Astrocyte of the hippocampus (primary cell): ENCODE results near the gene STH.
A peak's percentile ranks its signal among the peaks of the same experiment; 100 is the strongest.
"Not testable (repeated sequence)": the region's sequence is repeated elsewhere in the genome, so short reads cannot be mapped to it uniquely, and the experiment has no call there.

Source experiments
- DNase-seq: peaks from one replicate; pipeline ENCODE4 v3.0.0; 2011; ENCODE audit warnings: low read depth, low spot score

STH gene

DNA sequence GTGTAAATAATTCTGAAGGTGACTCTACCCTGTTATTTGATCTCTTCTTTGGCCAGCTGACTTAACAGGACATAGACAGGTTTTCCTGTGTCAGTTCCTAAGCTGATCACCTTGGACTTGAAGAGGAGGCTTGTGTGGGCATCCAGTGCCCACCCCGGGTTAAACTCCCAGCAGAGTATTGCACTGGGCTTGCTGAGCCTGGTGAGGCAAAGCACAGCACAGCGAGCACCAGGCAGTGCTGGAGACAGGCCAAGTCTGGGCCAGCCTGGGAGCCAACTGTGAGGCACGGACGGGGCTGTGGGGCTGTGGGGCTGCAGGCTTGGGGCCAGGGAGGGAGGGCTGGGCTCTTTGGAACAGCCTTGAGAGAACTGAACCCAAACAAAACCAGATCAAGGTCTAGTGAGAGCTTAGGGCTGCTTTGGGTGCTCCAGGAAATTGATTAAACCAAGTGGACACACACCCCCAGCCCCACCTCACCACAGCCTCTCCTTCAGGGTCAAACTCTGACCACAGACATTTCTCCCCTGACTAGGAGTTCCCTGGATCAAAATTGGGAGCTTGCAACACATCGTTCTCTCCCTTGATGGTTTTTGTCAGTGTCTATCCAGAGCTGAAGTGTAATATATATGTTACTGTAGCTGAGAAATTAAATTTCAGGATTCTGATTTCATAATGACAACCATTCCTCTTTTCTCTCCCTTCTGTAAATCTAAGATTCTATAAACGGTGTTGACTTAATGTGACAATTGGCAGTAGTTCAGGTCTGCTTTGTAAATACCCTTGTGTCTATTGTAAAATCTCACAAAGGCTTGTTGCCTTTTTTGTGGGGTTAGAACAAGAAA, 5.1 kb downstream of the STH start:
- peak; percentile 73 for DNase-seq

DNA sequence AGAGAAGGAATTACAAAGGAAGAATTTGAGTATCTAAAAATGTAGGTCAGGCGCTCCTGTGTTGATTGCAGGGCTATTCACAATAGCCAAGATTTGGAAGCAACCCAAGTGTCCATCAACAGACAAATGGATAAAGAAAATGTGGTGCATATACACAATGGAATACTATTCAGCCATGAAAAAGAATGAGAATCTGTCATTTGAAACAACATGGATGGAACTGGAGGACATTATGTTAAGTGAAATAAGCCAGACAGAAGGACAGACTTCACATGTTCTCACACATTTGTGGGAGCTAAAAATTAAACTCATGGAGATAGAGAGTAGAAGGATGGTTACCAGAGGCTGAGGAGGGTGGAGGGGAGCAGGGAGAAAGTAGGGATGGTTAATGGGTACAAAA, 7.0 kb downstream of the STH start:
- DNase-seq: not testable (repeated sequence)

DNA sequence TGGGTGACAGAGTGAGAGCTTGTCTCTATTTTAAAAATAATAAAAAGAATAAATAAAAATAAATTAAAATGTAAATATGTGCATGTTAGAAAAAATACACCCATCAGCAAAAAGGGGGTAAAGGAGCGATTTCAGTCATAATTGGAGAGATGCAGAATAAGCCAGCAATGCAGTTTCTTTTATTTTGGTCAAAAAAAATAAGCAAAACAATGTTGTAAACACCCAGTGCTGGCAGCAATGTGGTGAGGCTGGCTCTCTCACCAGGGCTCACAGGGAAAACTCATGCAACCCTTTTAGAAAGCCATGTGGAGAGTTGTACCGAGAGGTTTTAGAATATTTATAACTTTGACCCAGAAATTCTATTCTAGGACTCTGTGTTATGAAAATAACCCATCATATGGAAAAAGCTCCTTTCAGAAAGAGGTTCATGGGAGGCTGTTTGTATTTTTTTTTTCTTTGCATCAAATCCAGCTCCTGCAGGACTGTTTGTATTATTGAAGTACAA, 8.5 kb downstream of the STH start:
- no peak for DNase-seq

DNA sequence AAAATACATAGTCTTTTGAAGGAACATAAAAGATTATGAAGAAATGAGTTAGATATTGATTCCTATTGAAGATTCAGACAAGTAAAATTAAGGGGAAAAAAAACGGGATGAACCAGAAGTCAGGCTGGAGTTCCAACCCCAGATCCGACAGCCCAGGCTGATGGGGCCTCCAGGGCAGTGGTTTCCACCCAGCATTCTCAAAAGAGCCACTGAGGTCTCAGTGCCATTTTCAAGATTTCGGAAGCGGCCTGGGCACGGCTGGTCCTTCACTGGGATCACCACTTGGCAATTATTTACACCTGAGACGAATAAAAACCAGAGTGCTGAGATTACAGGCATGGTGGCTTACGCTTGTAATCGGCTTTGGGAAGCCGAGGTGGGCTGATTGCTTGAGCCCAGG, 9.5 kb downstream of the STH start:
- DNase-seq: no peak

DNA sequence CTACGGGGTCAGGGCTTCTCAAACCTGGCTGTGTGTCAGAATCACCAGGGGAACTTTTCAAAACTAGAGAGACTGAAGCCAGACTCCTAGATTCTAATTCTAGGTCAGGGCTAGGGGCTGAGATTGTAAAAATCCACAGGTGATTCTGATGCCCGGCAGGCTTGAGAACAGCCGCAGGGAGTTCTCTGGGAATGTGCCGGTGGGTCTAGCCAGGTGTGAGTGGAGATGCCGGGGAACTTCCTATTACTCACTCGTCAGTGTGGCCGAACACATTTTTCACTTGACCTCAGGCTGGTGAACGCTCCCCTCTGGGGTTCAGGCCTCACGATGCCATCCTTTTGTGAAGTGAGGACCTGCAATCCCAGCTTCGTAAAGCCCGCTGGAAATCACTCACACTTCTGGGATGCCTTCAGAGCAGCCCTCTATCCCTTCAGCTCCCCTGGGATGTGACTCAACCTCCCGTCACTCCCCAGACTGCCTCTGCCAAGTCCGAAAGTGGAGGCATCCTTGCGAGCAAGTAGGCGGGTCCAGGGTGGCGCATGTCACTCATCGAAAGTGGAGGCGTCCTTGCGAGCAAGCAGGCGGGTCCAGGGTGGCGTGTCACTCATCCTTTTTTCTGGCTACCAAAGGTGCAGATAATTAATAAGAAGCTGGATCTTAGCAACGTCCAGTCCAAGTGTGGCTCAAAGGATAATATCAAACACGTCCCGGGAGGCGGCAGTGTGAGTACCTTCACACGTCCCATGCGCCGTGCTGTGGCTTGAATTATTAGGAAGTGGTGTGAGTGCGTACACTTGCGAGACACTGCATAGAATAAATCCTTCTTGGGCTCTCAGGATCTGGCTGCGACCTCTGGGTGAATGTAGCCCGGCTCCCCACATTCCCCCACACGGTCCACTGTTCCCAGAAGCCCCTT, 10.9 kb downstream of the STH start:
- DNase-seq: no peak

DNA sequence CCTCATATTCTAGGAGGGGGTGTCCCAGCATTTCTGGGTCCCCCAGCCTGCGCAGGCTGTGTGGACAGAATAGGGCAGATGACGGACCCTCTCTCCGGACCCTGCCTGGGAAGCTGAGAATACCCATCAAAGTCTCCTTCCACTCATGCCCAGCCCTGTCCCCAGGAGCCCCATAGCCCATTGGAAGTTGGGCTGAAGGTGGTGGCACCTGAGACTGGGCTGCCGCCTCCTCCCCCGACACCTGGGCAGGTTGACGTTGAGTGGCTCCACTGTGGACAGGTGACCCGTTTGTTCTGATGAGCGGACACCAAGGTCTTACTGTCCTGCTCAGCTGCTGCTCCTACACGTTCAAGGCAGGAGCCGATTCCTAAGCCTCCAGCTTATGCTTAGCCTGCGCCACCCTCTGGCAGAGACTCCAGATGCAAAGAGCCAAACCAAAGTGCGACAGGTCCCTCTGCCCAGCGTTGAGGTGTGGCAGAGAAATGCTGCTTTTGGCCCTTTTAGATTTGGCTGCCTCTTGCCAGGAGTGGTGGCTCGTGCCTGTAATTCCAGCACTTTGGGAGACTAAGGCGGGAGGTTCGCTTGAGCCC, 11.6 kb downstream of the STH start:
- no peak for DNase-seq

DNA sequence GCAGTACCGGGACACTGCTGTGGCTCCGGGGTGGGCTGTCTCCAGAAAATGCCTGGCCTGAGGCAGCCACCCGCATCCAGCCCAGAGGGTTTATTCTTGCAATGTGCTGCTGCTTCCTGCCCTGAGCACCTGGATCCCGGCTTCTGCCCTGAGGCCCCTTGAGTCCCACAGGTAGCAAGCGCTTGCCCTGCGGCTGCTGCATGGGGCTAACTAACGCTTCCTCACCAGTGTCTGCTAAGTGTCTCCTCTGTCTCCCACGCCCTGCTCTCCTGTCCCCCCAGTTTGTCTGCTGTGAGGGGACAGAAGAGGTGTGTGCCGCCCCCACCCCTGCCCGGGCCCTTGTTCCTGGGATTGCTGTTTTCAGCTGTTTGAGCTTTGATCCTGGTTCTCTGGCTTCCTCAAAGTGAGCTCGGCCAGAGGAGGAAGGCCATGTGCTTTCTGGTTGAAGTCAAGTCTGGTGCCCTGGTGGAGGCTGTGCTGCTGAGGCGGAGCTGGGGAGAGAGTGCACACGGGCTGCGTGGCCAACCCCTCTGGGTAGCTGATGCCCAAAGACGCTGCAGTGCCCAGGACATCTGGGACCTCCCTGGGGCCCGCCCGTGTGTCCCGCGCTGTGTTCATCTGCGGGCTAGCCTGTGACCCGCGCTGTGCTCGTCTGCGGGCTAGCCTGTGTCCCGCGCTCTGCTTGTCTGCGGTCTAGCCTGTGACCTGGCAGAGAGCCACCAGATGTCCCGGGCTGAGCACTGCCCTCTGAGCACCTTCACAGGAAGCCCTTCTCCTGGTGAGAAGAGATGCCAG, 12.9 kb downstream of the STH start:
- DNase-seq: no peak

DNA sequence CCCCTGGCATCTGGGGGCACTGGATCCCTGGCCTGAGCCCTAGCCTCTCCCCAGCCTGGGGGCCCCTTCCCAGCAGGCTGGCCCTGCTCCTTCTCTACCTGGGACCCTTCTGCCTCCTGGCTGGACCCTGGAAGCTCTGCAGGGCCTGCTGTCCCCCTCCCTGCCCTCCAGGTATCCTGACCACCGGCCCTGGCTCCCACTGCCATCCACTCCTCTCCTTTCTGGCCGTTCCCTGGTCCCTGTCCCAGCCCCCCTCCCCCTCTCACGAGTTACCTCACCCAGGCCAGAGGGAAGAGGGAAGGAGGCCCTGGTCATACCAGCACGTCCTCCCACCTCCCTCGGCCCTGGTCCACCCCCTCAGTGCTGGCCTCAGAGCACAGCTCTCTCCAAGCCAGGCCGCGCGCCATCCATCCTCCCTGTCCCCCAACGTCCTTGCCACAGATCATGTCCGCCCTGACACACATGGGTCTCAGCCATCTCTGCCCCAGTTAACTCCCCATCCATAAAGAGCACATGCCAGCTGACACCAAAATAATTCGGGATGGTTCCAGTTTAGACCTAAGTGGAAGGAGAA, 13.5 kb downstream of the STH start:
- no peak for DNase-seq

DNA sequence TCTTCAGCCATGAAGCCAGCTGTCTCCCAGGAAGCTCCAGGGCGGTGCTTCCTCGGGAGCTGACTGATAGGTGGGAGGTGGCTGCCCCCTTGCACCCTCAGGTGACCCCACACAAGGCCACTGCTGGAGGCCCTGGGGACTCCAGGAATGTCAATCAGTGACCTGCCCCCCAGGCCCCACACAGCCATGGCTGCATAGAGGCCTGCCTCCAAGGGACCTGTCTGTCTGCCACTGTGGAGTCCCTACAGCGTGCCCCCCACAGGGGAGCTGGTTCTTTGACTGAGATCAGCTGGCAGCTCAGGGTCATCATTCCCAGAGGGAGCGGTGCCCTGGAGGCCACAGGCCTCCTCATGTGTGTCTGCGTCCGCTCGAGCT, 14.1 kb downstream of the STH start:
- DNase-seq: no peak

DNA sequence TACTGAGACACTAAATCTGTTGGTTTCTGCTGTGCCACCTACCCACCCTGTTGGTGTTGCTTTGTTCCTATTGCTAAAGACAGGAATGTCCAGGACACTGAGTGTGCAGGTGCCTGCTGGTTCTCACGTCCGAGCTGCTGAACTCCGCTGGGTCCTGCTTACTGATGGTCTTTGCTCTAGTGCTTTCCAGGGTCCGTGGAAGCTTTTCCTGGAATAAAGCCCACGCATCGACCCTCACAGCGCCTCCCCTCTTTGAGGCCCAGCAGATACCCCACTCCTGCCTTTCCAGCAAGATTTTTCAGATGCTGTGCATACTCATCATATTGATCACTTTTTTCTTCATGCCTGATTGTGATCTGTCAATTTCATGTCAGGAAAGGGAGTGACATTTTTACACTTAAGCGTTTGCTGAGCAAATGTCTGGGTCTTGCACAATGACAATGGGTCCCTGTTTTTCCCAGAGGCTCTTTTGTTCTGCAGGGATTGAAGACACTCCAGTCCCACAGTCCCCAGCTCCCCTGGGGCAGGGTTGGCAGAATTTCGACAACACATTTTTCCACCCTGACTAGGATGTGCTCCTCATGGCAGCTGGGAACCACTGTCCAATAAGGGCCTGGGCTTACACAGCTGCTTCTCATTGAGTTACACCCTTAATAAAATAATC, 14.6 kb downstream of the STH start:
- peak; percentile 29 for DNase-seq

DNA sequence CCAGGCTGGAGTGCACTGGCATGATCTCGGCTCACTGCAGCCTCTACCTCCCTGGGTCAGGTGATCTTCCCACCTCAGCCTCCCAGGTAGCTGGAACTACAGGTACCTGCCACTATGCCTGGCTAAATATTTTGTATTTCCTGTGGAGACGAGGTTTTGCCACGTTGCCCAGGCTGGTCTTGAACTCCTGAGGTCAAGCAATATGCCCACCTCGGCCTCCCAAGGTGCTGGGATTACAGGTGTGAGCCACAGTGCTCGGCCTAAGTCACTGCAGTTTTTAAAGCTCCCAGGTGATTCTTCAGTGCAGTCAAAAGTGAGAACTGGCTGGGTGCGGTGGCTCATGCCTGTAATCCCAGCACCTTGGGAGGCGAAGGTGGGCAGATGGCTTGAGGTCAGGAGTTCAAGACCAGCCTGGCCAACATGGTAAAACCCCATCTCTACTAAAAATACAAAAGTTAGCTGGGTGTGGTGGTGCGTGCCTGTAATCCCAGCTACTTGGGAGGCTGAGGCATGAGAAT, 20.4 kb downstream of the STH start:
- not testable (repeated sequence) for DNase-seq

DNA sequence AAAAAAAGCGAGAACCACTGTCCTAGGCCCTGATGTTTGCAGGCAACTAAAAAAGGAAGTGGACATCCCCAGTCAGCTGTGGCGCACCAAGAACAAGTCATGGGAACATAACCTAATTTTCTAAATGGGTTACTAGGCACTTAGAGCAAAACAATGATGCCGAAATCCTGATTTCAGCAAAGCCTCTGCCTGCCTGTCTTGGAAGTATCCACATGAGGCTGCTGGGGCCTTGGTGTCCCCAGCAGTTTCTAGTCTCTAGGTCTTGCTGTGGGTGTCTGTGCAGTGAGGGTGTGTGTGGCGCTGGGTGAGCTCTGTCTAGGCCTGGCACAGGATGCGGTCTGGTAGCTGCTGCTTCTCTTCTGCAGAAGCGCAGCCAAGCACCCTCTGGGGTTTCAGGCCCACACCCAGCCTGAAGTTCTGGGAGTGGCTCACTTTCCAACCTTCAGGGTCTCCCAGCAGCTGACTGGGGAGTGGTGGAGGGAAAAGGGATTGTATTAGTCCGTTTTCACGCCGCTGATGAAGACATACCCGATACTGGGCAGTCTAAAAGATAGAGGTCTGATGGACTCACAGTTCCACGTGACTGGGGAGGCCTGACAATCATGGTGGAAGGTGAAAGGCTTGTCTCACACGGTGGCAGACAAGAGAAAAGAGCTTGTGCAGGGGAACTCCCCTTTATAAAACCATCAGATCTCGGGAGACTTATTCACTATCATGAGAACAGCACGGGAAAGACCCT, 21.1 kb downstream of the STH start:
- no peak for DNase-seq

DNA sequence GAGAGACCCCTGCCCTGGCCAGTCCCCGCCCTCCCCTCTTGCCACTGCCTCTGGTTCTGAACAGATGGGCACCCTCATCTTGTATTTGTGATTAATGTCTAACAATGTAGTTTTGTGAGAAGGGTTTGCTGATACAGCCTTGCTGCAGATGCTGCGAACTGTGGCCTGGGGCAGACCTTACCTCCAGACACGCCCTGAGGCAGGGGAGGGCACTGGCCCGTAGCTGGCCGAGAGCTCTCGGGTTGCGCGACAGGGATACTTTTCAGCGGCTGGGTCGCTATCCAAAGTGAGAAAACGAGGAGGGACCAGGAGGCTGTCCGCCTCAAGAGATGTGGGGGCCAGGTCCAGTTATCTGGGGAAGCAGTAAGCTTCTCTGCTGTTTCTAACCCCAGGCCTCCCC, 21.9 kb downstream of the STH start:
- no peak for DNase-seq

DNA sequence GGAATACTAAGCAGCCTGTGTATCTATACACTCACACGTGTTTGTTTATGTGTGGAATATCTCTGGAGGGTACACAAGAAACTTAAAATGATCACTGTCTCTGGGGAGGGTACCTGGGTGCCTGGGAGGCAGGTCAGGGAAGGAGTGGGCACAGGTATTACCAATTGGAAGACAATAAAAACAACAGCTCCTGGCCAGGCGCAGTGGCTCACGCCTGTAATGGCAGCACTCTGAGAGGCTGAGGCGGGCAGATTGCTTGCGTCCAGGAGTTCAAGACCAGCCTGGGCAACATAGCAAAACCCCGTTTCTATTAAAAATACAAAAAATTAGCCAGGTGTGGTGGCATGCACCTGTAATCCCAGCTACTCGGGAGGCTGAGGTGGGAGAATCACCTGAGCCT, 24.3 kb downstream of the STH start:
- DNase-seq: not testable (repeated sequence)

DNA sequence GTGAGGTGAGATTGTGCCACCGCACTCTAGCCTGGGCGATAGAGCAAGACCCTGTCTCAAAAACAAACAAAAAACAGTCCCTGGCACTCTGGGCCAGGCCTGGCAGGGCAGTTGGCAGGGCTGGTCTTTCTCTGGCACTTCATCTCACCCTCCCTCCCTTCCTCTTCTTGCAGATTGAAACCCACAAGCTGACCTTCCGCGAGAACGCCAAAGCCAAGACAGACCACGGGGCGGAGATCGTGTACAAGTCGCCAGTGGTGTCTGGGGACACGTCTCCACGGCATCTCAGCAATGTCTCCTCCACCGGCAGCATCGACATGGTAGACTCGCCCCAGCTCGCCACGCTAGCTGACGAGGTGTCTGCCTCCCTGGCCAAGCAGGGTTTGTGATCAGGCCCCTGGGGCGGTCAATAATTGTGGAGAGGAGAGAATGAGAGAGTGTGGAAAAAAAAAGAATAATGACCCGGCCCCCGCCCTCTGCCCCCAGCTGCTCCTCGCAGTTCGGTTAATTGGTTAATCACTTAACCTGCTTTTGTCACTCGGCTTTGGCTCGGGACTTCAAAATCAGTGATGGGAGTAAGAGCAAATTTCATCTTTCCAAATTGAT, 24.8 kb downstream of the STH start:
- DNase-seq: no peak

DNA sequence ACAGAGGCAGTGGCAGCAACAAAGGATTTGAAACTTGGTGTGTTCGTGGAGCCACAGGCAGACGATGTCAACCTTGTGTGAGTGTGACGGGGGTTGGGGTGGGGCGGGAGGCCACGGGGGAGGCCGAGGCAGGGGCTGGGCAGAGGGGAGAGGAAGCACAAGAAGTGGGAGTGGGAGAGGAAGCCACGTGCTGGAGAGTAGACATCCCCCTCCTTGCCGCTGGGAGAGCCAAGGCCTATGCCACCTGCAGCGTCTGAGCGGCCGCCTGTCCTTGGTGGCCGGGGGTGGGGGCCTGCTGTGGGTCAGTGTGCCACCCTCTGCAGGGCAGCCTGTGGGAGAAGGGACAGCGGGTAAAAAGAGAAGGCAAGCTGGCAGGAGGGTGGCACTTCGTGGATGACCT, 25.5 kb downstream of the STH start:
- DNase-seq: no peak

DNA sequence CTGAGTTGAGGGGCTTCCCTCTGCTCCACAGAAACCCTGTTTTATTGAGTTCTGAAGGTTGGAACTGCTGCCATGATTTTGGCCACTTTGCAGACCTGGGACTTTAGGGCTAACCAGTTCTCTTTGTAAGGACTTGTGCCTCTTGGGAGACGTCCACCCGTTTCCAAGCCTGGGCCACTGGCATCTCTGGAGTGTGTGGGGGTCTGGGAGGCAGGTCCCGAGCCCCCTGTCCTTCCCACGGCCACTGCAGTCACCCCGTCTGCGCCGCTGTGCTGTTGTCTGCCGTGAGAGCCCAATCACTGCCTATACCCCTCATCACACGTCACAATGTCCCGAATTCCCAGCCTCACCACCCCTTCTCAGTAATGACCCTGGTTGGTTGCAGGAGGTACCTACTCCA, 26.0 kb downstream of the STH start:
- no peak for DNase-seq

DNA sequence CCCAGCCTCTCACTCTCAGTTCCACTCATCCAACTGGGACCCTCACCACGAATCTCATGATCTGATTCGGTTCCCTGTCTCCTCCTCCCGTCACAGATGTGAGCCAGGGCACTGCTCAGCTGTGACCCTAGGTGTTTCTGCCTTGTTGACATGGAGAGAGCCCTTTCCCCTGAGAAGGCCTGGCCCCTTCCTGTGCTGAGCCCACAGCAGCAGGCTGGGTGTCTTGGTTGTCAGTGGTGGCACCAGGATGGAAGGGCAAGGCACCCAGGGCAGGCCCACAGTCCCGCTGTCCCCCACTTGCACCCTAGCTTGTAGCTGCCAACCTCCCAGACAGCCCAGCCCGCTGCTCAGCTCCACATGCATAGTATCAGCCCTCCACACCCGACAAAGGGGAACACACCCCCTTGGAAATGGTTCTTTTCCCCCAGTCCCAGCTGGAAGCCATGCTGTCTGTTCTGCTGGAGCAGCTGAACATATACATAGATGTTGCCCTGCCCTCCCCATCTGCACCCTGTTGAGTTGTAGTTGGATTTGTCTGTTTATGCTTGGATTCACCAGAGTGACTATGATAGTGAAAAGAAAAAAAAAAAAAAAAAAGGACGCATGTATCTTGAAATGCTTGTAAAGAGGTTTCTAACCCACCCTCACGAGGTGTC, 26.6 kb downstream of the STH start:
- no peak for DNase-seq
